Mesendoderm (in vitro differentiated cells): ENCODE data around the gene LKAAEAR1.
"Not testable (repeated sequence)": the region's sequence is repeated elsewhere in the genome, so short reads cannot be mapped to it uniquely, and the experiment has no call there.

Source experiments
- DNase-seq: peaks from one replicate; pipeline ENCODE4 v3.0.0; 2013
- H2AK5ac ChIP-seq: 2 replicates; pipeline ENCODE4 v1.6.1; 2013; ENCODE audit warnings: low read length, inconsistent platforms
- H2BK120ac ChIP-seq: 2 replicates; pipeline ENCODE4 v1.6.1; 2013; ENCODE audit warnings: low read depth, mild to moderate bottlenecking, low read length, moderate library complexity, mixed read lengths
- H2BK15ac ChIP-seq: replicated peaks from 2 replicates; pipeline ENCODE4 v1.6.1; 2013; ENCODE audit warnings: low read depth, mild to moderate bottlenecking, moderate library complexity
- H2BK5ac ChIP-seq: 2 replicates; pipeline ENCODE4 v1.6.1; 2013; ENCODE audit warnings: low read length, inconsistent platforms
- H3K18ac ChIP-seq: 2 replicates; pipeline ENCODE4 v1.6.1; 2013; ENCODE audit warnings: mild to moderate bottlenecking, low read length, mixed read lengths
- H3K23ac ChIP-seq: one replicate; pipeline ENCODE4 v1.6.1; 2013; ENCODE audit warnings: low read length
- H3K27ac ChIP-seq: 2 replicates; pipeline ENCODE4 v1.5.1; 2013; ENCODE audit warnings: low read depth, mild to moderate bottlenecking, inconsistent platforms, low read length, moderate library complexity
- H3K27me3 ChIP-seq: 2 replicates; pipeline ENCODE4 v1.6.1; 2013; ENCODE audit warnings: low read length, control low read depth, mild to moderate bottlenecking, inconsistent platforms; ENCODE audit not compliant: insufficient read depth, poor library complexity
- H3K36me3 ChIP-seq: 2 replicates; pipeline ENCODE4 v1.6.1; 2013; ENCODE audit warnings: low read length, inconsistent platforms; ENCODE audit not compliant: control insufficient read depth, insufficient read depth
- H3K4ac ChIP-seq: one replicate; pipeline ENCODE4 v1.6.1; 2013; ENCODE audit warnings: low read depth, mild to moderate bottlenecking, low read length, moderate library complexity
- H3K4me1 ChIP-seq: 2 replicates; pipeline ENCODE4 v1.6.1; 2013; ENCODE audit warnings: low read depth, low read length, inconsistent platforms; ENCODE audit not compliant: control insufficient read depth
- H3K4me2 ChIP-seq: 2 replicates; pipeline ENCODE4 v1.6.1; 2013; ENCODE audit warnings: low read length
- H3K4me3 ChIP-seq: 2 replicates; pipeline ENCODE4 v1.5.1; 2013; ENCODE audit warnings: mild to moderate bottlenecking, low read length
- H3K56ac ChIP-seq: one replicate; pipeline ENCODE4 v1.6.1; 2013; ENCODE audit warnings: low read length
- H3K79me1 ChIP-seq: 2 replicates; pipeline ENCODE4 v1.6.1; 2013; ENCODE audit warnings: low read length, inconsistent platforms
- H3K79me2 ChIP-seq: 2 replicates; pipeline ENCODE4 v1.6.1; 2013; ENCODE audit warnings: mild to moderate bottlenecking, low read length; ENCODE audit not compliant: control insufficient read depth, insufficient read depth
- H3K9ac ChIP-seq: 2 replicates; pipeline ENCODE4 v1.6.1; 2013; ENCODE audit warnings: low read length, inconsistent platforms
- H4K5ac ChIP-seq: one replicate; pipeline ENCODE4 v1.6.1; 2013; ENCODE audit warnings: low read length
- H4K8ac ChIP-seq: one replicate; pipeline ENCODE4 v1.6.1; 2013; ENCODE audit warnings: low read depth, mild to moderate bottlenecking, control low read depth, low read length, moderate library complexity
- WGBS: extraction: QIAGEN DNeasy Blood & Tissue Kit; methylation state at CpG from one replicate; pipeline ENCODE4 v1.1.7; 2013; ENCODE audit warnings: low lambda C conversion rate, missing lambda C conversion rate; ENCODE audit not compliant: insufficient coverage; ENCODE audit errors: extremely low coverage; 5-methylcytosine and 5-hydroxymethylcytosine counted together

Gene LKAAEAR1

DNA sequence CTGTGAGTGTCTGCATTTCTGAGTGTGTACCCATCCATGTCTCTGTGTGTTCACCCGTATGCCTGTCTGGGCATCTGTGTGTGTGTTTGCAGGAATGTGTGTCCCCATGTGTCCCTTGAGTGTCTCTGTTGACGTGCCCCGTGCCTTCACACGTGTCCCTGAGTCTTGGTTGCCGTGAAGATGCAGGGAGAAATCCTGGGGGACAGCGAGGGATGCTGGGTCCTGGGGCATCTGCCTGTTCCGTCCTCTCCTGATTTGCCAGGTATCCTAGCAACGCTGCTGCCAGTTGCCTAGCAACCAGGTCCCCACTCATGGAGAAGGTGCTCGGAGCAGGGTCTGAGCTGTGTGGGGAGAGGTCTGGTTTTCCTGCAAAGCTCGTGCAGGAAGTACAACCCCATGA, 6.0 kb upstream of the LKAAEAR1 start:
- Histone ChIP-seq H3K27ac (no peak overlapping the region), H2BK120ac (no peak overlapping the region), H3K27me3 (peaks cover 4% of the 10 kb centered on the region), H3K18ac (no peak overlapping the region), H2BK15ac (no peak overlapping the region), H3K23ac (no peak overlapping the region), H3K4me3 (no peak overlapping the region), H3K4ac (no peak overlapping the region), H3K9ac (no peak overlapping the region), H4K8ac (no peak overlapping the region), H3K79me1 (no peaks in the 10 kb centered on the region), H3K79me2 (no peaks in the 10 kb centered on the region), H2AK5ac (no peak overlapping the region), H2BK5ac (no peak overlapping the region), H4K5ac (no peak overlapping the region), H3K56ac (no peak overlapping the region), H3K4me1 (no peaks in the 10 kb centered on the region), H3K36me3 (no peaks in the 10 kb centered on the region), H3K4me2 (no peak overlapping the region)
- peak; percentile 54 for DNase-seq
- WGBS, result no CpG with 5 or more reads among the region's 10 CpGs

DNA sequence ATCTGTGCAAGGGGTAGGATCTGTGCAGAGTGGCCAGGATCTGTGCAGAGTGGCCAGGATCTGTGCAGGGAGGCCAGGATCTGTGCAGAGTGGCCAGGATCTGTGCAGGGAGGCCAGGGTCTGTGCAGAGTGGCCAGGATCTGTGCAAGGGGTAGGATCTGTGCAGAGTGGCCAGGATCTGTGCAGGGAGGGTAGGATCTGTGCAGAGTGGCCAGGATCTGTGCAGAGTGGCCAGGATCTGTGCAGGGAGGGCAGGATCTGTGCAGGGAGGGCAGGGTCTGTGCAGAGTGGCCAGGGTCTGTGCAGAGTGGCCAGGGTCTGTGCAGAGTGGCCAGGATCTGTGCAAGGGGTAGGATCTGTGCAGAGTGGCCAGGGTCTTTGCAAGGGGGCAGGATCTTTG, 4.4 kb upstream of the LKAAEAR1 start:
- not testable (repeated sequence) for H2BK5ac ChIP-seq, H3K27ac ChIP-seq, H3K79me1 ChIP-seq, H3K23ac ChIP-seq, H3K18ac ChIP-seq, H4K8ac ChIP-seq, H3K36me3 ChIP-seq, H2BK15ac ChIP-seq, H3K4ac ChIP-seq, H3K79me2 ChIP-seq, H3K4me1 ChIP-seq, H3K4me2 ChIP-seq, H3K4me3 ChIP-seq, DNase-seq, H2BK120ac ChIP-seq, H2AK5ac ChIP-seq, H3K9ac ChIP-seq, H4K5ac ChIP-seq
- H3K27me3 ChIP-seq, result peaks cover 19% of the 10 kb centered on the region
- H3K56ac ChIP-seq, result peak overlapping the region; percentile 25

DNA sequence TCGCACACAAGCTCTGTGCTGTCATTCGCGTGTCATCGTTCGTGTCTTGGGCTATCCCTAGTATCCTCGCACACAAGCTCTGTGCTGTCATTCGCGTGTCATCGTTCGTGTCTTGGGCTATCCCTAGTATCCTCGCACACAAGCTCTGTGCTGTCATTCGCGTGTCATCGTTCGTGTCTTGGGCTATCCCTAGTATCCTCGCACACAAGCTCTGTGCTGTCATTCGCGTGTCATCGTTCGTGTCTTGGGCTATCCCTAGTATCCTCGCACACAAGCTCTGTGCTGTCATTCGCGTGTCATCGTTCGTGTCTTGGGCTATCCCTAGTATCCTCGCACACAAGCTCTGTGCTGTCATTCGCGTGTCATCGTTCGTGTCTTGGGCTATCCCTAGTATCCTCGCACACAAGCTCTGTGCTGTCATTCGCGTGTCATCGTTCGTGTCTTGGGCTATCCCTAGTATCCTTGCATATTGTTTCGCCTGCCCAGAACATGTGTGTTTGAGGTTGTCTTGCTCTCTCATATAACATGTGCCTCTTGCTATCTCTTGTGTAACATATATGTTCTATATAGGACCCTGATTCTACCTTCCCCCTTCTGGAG, 3.1 kb upstream of the LKAAEAR1 start:
- whole genome bisulfite sequencing, result no CpG with 5 or more reads among the region's 36 CpGs
- not testable (repeated sequence) for H3K23ac ChIP-seq

DNA sequence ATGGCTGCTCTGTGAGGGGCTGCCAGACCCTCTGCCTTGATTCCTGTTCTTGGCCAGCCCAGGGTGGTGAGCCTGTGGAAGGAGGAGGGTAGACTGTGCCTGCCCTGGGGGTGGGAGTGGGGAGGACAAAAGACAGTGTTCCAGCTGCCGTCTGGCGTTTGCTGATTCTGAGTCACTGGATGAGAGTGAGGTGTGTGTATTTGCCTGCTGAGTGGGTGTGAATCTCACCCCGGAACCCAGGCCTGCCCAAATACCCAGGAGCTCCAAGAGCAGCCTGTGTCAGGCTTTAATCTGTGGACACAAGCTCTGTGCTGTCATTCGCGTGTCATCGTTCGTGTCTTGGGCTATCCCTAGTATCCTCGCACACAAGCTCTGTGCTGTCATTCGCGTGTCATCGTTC, 2.6 kb upstream of the LKAAEAR1 start:
- peaks cover 19% of the 10 kb centered on the region for H3K27me3 ChIP-seq
- no peak overlapping the region for H3K27ac ChIP-seq
- H3K36me3 ChIP-seq, result no peaks in the 10 kb centered on the region
- DNase-seq, result no peak
- H2BK5ac ChIP-seq, result no peak overlapping the region
- H3K4me2 ChIP-seq, result no peak overlapping the region
- H3K4ac ChIP-seq, result no peak overlapping the region
- H4K8ac ChIP-seq, result no peak overlapping the region
- WGBS, result no CpG with 5 or more reads among the region's 11 CpGs
- no peaks in the 10 kb centered on the region for H3K79me2 ChIP-seq
- H3K79me1 ChIP-seq, result no peaks in the 10 kb centered on the region
- H3K4me3 ChIP-seq, result no peak overlapping the region
- H3K4me1 ChIP-seq, result no peaks in the 10 kb centered on the region
- no peak overlapping the region for H4K5ac ChIP-seq
- no peak overlapping the region for H3K23ac ChIP-seq
- H2BK15ac ChIP-seq, result no peak overlapping the region
- no peak overlapping the region for H2AK5ac ChIP-seq
- no peak overlapping the region for H2BK120ac ChIP-seq
- no peak overlapping the region for H3K56ac ChIP-seq
- no peak overlapping the region for H3K9ac ChIP-seq
- no peak overlapping the region for H3K18ac ChIP-seq

More for the DNA sequence above, 3.1 kb upstream of the LKAAEAR1 start:
- not testable (repeated sequence) for H2BK5ac ChIP-seq, H4K5ac ChIP-seq, DNase-seq, H3K79me1 ChIP-seq, H3K79me2 ChIP-seq, H4K8ac ChIP-seq, H3K4me2 ChIP-seq, H3K4me1 ChIP-seq, H2BK120ac ChIP-seq, H3K4me3 ChIP-seq, H3K18ac ChIP-seq, H3K56ac ChIP-seq, H3K36me3 ChIP-seq, H3K27ac ChIP-seq, H3K4ac ChIP-seq, H2AK5ac ChIP-seq, H3K9ac ChIP-seq, H2BK15ac ChIP-seq
- peaks cover 19% of the 10 kb centered on the region for H3K27me3 ChIP-seq

DNA sequence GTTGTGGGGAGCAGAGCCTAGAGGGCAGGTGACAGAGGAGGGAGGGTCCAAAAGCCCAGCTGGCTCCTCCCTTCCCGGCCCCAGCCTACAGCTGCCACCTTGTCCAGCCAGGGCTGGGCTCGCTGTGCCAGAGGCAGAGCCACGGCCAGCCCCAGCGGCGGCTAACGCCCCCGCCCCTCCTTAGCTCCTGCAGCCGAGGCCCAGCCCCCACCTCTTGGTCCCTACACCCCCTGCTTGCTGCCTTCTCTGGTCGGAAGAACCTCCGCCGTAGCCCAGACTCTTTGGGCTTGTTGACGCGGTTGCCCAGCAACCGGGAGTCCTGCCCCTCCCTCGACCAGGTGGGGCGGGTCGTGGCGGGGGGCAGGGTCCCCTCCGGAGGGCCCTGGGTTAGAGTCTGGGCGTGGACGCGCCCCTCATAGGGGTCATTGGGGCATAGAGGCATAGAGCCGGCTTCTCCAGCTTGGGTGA, 521 bp upstream of the LKAAEAR1 start:
- H3K18ac ChIP-seq, result no peak overlapping the region
- H3K23ac ChIP-seq, result no peak overlapping the region
- no CpG with 5 or more reads among the region's 23 CpGs for WGBS
- no peak overlapping the region for H3K4ac ChIP-seq
- peak; percentile 80 for DNase-seq
- peaks cover 19% of the 10 kb centered on the region for H3K27me3 ChIP-seq
- H3K9ac ChIP-seq, result no peak overlapping the region
- H2BK120ac ChIP-seq, result no peak overlapping the region
- no peak overlapping the region for H3K56ac ChIP-seq
- H4K5ac ChIP-seq, result no peak overlapping the region
- no peaks in the 10 kb centered on the region for H3K79me1 ChIP-seq
- H3K4me1 ChIP-seq, result no peaks in the 10 kb centered on the region
- no peak overlapping the region for H2BK15ac ChIP-seq
- H3K79me2 ChIP-seq, result no peaks in the 10 kb centered on the region
- no peaks in the 10 kb centered on the region for H3K36me3 ChIP-seq
- no peak overlapping the region for H3K27ac ChIP-seq
- no peak overlapping the region for H4K8ac ChIP-seq
- no peak overlapping the region for H2AK5ac ChIP-seq
- H3K4me3 ChIP-seq, result no peak overlapping the region
- H2BK5ac ChIP-seq, result no peak overlapping the region
- H3K4me2 ChIP-seq, result no peak overlapping the region

DNA sequence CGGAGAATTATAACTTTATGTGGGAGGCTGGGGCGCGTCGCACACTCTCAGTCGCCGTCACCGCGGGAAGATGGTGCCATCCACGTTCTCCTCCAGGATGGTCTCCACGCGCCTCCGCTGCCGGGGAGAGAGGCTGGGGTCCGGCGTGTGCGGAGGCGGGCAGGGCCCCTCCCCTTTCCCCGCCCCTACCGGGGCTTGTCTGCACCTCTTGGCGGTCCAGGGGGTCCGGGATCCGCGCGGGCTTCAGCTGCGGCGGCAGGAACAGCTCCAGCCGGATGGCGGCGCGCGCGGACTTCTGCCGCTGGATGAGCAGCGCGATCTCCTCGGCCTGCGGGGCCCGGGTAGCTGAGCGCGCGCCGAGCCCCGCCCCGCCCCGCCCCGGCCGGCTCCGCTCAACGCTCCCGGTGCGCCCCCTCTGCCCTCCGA, 807 bp downstream of the LKAAEAR1 start:
- Histone ChIP-seq H2BK15ac (no peak overlapping the region), H3K27ac (no peak overlapping the region), H3K4ac (no peak overlapping the region), H3K4me3 (peak overlapping the region; percentile 25), H3K4me1 (no peaks in the 10 kb centered on the region), H3K36me3 (no peaks in the 10 kb centered on the region), H2AK5ac (no peak overlapping the region), H4K5ac (no peak overlapping the region), H3K27me3 (peaks cover 19% of the 10 kb centered on the region), H3K4me2 (peak overlapping the region; percentile 84), H4K8ac (no peak overlapping the region), H3K23ac (no peak overlapping the region), H2BK5ac (no peak overlapping the region), H3K79me2 (no peaks in the 10 kb centered on the region), H2BK120ac (no peak overlapping the region), H3K56ac (peak overlapping the region; percentile 88), H3K79me1 (no peaks in the 10 kb centered on the region), H3K18ac (no peak overlapping the region), H3K9ac (peak overlapping the region; percentile 72)
- DNase-seq, result peak; percentile 81
- WGBS, result no CpG with 5 or more reads among the region's 52 CpGs
